HepG2 (cell line): ENCODE results near the gene TMEM214. TPM values are rescaled to one million over a fixed set of nuclear protein-coding genes. Genes with fewer than 3 reads are reported as not detected.
A peak's percentile ranks its signal among the peaks of the same experiment; 100 is the strongest.

Experiments
- BCL3 ChIP-seq: sonication (generic); formaldehyde crosslinking; IDR thresholded peaks from 2 replicates; pipeline ENCODE4 v1.5.1; 2020; ENCODE audit warnings: mild to moderate bottlenecking, missing genetic modification reagents, moderate library complexity
- BRF2 ChIP-seq: sonication (generic); formaldehyde crosslinking; IDR thresholded peaks from 2 replicates; pipeline ENCODE4 v1.8.1; 2022; ENCODE audit warnings: mild to moderate bottlenecking, missing genetic modification reagents
- CBX1 ChIP-seq: IDR thresholded peaks from one replicate; pipeline ENCODE4 v1.6.1; 2016; ENCODE audit warnings: antibody characterized with exemption, low read depth
- GLI4 ChIP-seq: sonication (generic); formaldehyde crosslinking; IDR thresholded peaks from 2 replicates; pipeline ENCODE4 v1.5.1; 2020; ENCODE audit warnings: missing genetic modification reagents, mild to moderate bottlenecking, moderate library complexity, borderline replicate concordance
- HES4 ChIP-seq: sonication (generic); formaldehyde crosslinking; IDR thresholded peaks from 2 replicates; pipeline ENCODE4 v1.9.0; 2021; ENCODE audit warnings: mild to moderate bottlenecking, missing genetic modification reagents, borderline replicate concordance
- HNF1B ChIP-seq: sonication (generic); formaldehyde crosslinking; IDR thresholded peaks from 2 replicates; pipeline ENCODE4 v1.5.1; 2020; ENCODE audit warnings: mild to moderate bottlenecking, moderate library complexity, missing genetic modification reagents
- LCORL ChIP-seq, 2 experiments: fragments of 450-650 bp in 1 of 2; sonication (generic) in 1 of 2; formaldehyde crosslinking in 1 of 2; IDR thresholded peaks; 2 replicates each; pipeline versions ENCODE4 v1.5.0 to v1.6.1; 2017 to 2020; ENCODE audit warnings: antibody characterized with exemption in 1 of 2, missing genetic modification reagents in 1 of 2
- MEIS1 ChIP-seq: sonication (generic); formaldehyde crosslinking; IDR thresholded peaks from 2 replicates; pipeline ENCODE4 v1.9.0; 2021; ENCODE audit warnings: mild to moderate bottlenecking, missing genetic modification reagents, moderate library complexity, borderline replicate concordance
- MTA1 ChIP-seq: sonication (generic); formaldehyde crosslinking; IDR thresholded peaks from 2 replicates; pipeline ENCODE4 v1.4.0; 2020; ENCODE audit warnings: missing genetic modification reagents, mild to moderate bottlenecking, borderline replicate concordance
- MYC ChIP-seq: sonication (generic); formaldehyde crosslinking; IDR thresholded peaks from 2 replicates; pipeline ENCODE4 v1.9.0; 2021; ENCODE audit warnings: missing genetic modification reagents, borderline replicate concordance
- NFE2L2 ChIP-seq: fragments of 150-350 bp; IDR thresholded peaks from 2 replicates; pipeline ENCODE4 v1.6.1; 2014; ENCODE audit warnings: low read length
- NRL ChIP-seq: sonication (generic); formaldehyde crosslinking; IDR thresholded peaks from 2 replicates; pipeline ENCODE4 v1.5.0; 2020; ENCODE audit warnings: missing genetic modification reagents, mild to moderate bottlenecking, moderate library complexity, borderline replicate concordance
- RXRA ChIP-seq: sonication (generic); formaldehyde crosslinking; IDR thresholded peaks from 2 replicates; pipeline ENCODE4 v1.5.1; 2020; ENCODE audit warnings: missing genetic modification reagents
- SALL1 ChIP-seq: sonication (generic); formaldehyde crosslinking; IDR thresholded peaks from 2 replicates; pipeline ENCODE4 v1.8.0; 2022; ENCODE audit warnings: mild to moderate bottlenecking, missing genetic modification reagents
- SSRP1 ChIP-seq: IDR thresholded peaks from 2 replicates; pipeline ENCODE4 v1.6.1; 2016; ENCODE audit warnings: control low read depth
- THAP7 ChIP-seq: sonication (generic); formaldehyde crosslinking; IDR thresholded peaks from 2 replicates; pipeline ENCODE4 v1.8.1; 2023; ENCODE audit warnings: mild to moderate bottlenecking, missing genetic modification reagents
- ZBTB26 ChIP-seq: IDR thresholded peaks from 2 replicates; pipeline ENCODE4 v1.6.1; 2016; ENCODE audit warnings: missing compliant biosample characterization, missing genetic modification reagents, borderline replicate concordance
- ZNF224 ChIP-seq: sonication (generic); formaldehyde crosslinking; IDR thresholded peaks from 2 replicates; pipeline ENCODE4 v1.5.0; 2020; ENCODE audit warnings: mild to moderate bottlenecking, missing genetic modification reagents
- ZNF329 ChIP-seq: sonication (generic); formaldehyde crosslinking; IDR thresholded peaks from 2 replicates; pipeline ENCODE4 v1.9.0; 2021; ENCODE audit warnings: low read depth, mild to moderate bottlenecking, missing genetic modification reagents
- ZNF572 ChIP-seq: sonication (generic); formaldehyde crosslinking; IDR thresholded peaks from 2 replicates; pipeline ENCODE4 v1.5.1; 2020; ENCODE audit warnings: mild to moderate bottlenecking, missing genetic modification reagents
- ZNF580 ChIP-seq: IDR thresholded peaks from 2 replicates; pipeline ENCODE4 v1.6.1; 2016; ENCODE audit warnings: low read depth, borderline replicate concordance
- ZNF766 ChIP-seq: sonication (generic); formaldehyde crosslinking; IDR thresholded peaks from 2 replicates; pipeline ENCODE4 v1.5.0; 2020; ENCODE audit warnings: missing genetic modification reagents, borderline replicate concordance
- polyA plus RNA-seq, 8 experiments: library from polyadenylated mRNA; depleted of rRNA in 3 of 8; stranded (reverse) in 7 of 8; unstranded in 1 of 8; fragments of >200 nt; fragmentation: Illumina TruSeq in 4 of 8; extraction: Trizol in 4 of 8; gene quantifications; 2 replicates each; pipeline versions ENCODE4 v1.2.1 to v1.2.3, GENCODE V29; 2011 to 2016; ENCODE audit warnings: low read depth in 4 of 8, missing spikeins in 1 of 8, mixed read lengths in 1 of 8; ENCODE audit not compliant: insufficient read depth in 1 of 8
- total RNA-seq, 5 experiments: library from RNA; depleted of rRNA; stranded (reverse); fragments of >200 nt; fragmentation: Illumina TruSeq; extraction: Trizol; gene quantifications; 2 replicates each; pipeline ENCODE4 v1.2.3, GENCODE V29; 2016; ENCODE audit warnings: low read depth in 1 of 5

TMEM214 gene
- total and polyA plus RNA-seq, 2 of the 13 experiments (the other 11 are each of a cell fraction or from before 2014, with no cell fraction given) = 58.3 to 132 TPM

GRCh38 chr2:27071990-27072830, 39.4 kb downstream of the TMEM214 start (continued):
- TF ChIP-seq GLI4 (CRISPR knock-in tag) = 0 out of 2 replicates have a peak, but pooled peaks have one; percentile 80
- no peak for TF ChIP-seq NFE2L2
- peak; percentile 5; the same call in 1 of the 2 replicates for TF ChIP-seq MYC
- TF ChIP-seq HNF1B (CRISPR knock-in tag) = peak; percentile 67
- TF ChIP-seq HES4 = 0 out of 2 replicates have a peak, but pooled peaks have one; percentile 0
- 0 out of 2 replicates have a peak, but pooled peaks have one; percentile 8 for TF ChIP-seq BRF2 (CRISPR knock-in tag)
- peak; percentile 0; the same call in 1 of the 2 replicates for TF ChIP-seq MTA1
- TF ChIP-seq ZNF224 = 0 out of 2 replicates have a peak, but pooled peaks have one; percentile 2
- no peak for TF ChIP-seq SALL1 (CRISPR knock-in tag)
- TF ChIP-seq ZNF572 = peak; percentile 86
- peak; percentile 34; the same call in 1 of the 2 replicates for TF ChIP-seq ZNF329 (CRISPR knock-in tag)
- TF ChIP-seq ZBTB26 (CRISPR knock-in tag) = peak; percentile 45; the same call in 1 of the 2 replicates
- 0 out of 2 replicates have a peak, but pooled peaks have one; percentile 15 for TF ChIP-seq ZNF766 (CRISPR knock-in tag)
- no peak for TF ChIP-seq BCL3 (CRISPR knock-in tag)
- TF ChIP-seq THAP7 (CRISPR knock-in tag) = peak; percentile 42; the same call in 1 of the 2 replicates
- peak; percentile 13; the same call in 1 of the 2 replicates for TF ChIP-seq ZNF580 (CRISPR knock-in tag)
- TF ChIP-seq CBX1 = no peak
- no peak for TF ChIP-seq LCORL (IDR thresholded peaks at IDR 0.05)
- TF ChIP-seq LCORL (CRISPR knock-in tag; IDR thresholded peaks at IDR 0.05) = peak; percentile 89
- no peak for TF ChIP-seq SSRP1 (CRISPR knock-in tag)
- TF ChIP-seq RXRA (CRISPR knock-in tag) = peak; percentile 48; the same call in 1 of the 2 replicates
- TF ChIP-seq NRL (CRISPR knock-in tag) = 0 out of 2 replicates have a peak, but pooled peaks have one; percentile 31
- peak; percentile 53; the same call in 1 of the 2 replicates for TF ChIP-seq MEIS1
